HCT116 (cell line): ENCODE measurements around the gene IPP.

Experiments
- CBX3 ChIP-seq: IDR thresholded peaks from 2 replicates; pipeline ENCODE4 v1.6.1; 2012; ENCODE audit warnings: low read depth
- CEBPB ChIP-seq: IDR thresholded peaks from 2 replicates; pipeline ENCODE4 v1.6.1; 2012; ENCODE audit warnings: low read depth
- CTCF ChIP-seq, 3 experiments: fragments of 200-600 bp in 1 of 3; sonication (generic) in 1 of 3; IDR thresholded peaks in 2 of 3; conservative IDR thresholded peaks in 1 of 3; 2 replicates each; pipeline ENCODE4 v1.5.1; 2012 to 2017; ENCODE audit warnings: low read depth in 2 of 3, low read length in 2 of 3, antibody characterized with exemption in 1 of 3, borderline replicate concordance in 1 of 3, control low read depth in 1 of 3, mild to moderate bottlenecking in 1 of 3, mixed read lengths in 1 of 3, mixed run types in 1 of 3, moderate library complexity in 1 of 3; ENCODE audit not compliant: insufficient read depth in 1 of 3
- POLR2AphosphoS5 ChIP-seq: IDR thresholded peaks from 2 replicates; pipeline ENCODE4 v1.6.1; 2011; ENCODE audit warnings: mild to moderate bottlenecking, low read depth, low read length, moderate library complexity

DNA sequence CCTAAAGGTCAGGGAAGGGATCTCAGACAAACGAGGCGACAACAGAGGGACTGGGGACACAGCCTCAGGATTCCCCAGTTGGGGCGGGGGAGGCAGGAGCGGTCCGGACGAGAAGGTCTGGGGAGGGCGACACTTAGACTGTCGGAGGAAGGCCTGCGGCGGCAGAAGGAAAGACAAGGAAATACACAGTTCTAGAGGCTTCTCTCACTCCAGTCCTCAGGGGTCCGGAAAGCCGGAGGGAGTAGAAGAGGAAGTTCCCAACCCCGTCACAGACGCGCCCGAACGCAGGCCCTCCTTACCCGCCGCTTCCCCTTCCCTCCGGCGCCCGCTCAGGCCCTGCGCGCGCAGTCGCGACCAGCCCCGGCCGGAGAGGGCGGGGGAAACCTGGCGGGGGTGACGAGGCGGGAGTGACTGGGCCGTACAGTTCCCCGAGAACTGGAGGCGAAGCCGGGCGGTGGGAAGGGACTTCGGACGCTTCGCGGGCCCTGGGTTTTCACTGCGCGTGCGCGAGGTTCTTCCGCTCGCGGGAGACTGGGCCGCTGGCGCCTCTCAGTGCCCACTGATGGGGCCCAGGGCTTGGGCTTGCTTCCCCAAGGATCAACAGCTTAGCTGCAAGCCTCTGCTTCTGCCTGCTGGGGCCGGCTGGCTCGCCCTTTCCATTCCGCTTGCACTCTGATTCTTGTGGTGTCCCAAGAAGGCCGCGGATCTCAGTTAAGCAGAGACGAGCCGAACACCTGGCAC lies at the start of gene IPP:
- TF ChIP-seq CTCF (IDR thresholded peaks at IDR 0.05 in 2 of 3, conservative IDR thresholded peaks at IDR 0.05 in 1 of 3; ENCODE audit: borderline replicate concordance in 1 of 3, insufficient read depth in 1 of 3, low read depth in 2 of 3, low read length in 2 of 3) (no peak), POLR2AphosphoS5 (peak; percentile 99), CBX3 (peak; percentile 50; the same call in 1 of the 2 replicates), CEBPB (no peak)
